ENCODE results near the gene EIF5A.

DNA sequence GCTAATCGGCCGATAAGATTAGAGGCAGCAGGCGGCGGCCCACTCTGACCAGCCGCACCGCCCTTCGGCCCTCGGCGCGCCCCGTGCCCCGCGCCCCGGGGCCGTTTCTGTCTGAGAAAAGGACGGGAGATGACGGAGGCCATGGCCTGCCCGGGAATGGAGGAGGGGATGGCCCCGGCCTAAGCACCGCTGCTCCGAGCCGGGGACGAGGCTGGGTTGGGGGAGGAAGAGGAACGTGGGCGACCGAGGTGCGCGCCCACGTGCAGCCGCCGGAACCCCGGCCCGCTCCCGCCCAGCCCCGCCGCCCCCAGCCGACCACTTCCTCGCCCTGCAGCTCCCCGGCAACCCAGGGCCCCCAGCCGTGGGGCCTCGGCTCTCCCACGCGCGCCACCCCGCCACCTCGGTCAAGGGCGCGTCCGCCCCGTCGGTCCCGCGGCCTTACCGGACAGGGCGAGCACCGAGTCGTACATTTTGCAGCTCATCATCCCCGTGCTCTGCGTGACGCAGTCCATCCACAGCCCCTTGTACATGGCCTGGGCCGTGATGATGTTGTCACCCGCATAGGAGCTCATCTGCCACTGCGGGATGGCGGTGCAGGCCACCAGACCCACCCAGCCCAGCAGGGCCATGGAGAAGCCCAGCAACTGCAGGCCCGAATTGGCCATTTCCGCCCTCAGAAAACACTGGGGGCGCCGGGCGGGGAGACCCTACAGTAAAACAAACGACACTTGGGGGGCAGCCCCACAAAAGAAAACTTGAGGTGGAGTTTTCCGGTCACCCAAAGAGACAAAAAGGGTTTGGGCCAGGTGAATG is 45.8 kb upstream of the EIF5A start:
- TF ChIP-seq PBX3 (IDR thresholded peaks at IDR 0.05) (no peak), MAFK (IDR thresholded peaks at IDR 0.05; ENCODE audit: partially characterized antibody) (no peak), RAD21 (conservative IDR thresholded peaks at IDR 0.05 in 1 of 2, IDR thresholded peaks at IDR 0.05 in 1 of 2) (no peak), CBX2 (IDR thresholded peaks at IDR 0.05; ENCODE audit: borderline replicate concordance, low read depth) (no peak), SREBF2 (IDR thresholded peaks at IDR 0.05) (no peak), POLR2A (IDR thresholded peaks at IDR 0.05; ENCODE audit: low read length) (no peak), EHF (CRISPR knock-in tag; IDR thresholded peaks at IDR 0.05) (no peak), PHF8 (IDR thresholded peaks at IDR 0.05; ENCODE audit: borderline replicate concordance, low read depth) (no peak), GATA3 (IDR thresholded peaks at IDR 0.05; ENCODE audit: borderline replicate concordance) (no peak), EP300 (IDR thresholded peaks at IDR 0.05) (no peak), BHLHE40 (IDR thresholded peaks at IDR 0.05; ENCODE audit: low read depth, low read length) (no peak)
- TF ChIP-seq, protein P1, sequence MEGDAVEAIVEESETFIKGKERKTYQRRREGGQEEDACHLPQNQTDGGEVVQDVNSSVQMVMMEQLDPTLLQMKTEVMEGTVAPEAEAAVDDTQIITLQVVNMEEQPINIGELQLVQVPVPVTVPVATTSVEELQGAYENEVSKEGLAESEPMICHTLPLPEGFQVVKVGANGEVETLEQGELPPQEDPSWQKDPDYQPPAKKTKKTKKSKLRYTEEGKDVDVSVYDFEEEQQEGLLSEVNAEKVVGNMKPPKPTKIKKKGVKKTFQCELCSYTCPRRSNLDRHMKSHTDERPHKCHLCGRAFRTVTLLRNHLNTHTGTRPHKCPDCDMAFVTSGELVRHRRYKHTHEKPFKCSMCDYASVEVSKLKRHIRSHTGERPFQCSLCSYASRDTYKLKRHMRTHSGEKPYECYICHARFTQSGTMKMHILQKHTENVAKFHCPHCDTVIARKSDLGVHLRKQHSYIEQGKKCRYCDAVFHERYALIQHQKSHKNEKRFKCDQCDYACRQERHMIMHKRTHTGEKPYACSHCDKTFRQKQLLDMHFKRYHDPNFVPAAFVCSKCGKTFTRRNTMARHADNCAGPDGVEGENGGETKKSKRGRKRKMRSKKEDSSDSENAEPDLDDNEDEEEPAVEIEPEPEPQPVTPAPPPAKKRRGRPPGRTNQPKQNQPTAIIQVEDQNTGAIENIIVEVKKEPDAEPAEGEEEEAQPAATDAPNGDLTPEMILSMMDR (IDR thresholded peaks at IDR 0.05): no peak

Data from A549 (cell line).